ENCODE results near the gene MYL7. TPM values are rescaled to one million over a fixed set of nuclear protein-coding genes. Genes with fewer than 3 reads are reported as not detected.

MYL7 gene
- total RNA-seq, 1 experiment from 2014 or later = not detected

GRCh38 chr7:44136731-44137130 is 4.4 kb downstream of the MYL7 start:
- in situ Hi-C loops (cut with HindIII; ENCODE audit: low pct_unique_long_range_greater_than_20kb, low sequenced_read_pairs) = no loop called here
- Histone ChIP-seq H3K4me1 (ENCODE audit: control insufficient read depth, insufficient read depth, low read length) (peaks cover 7% of the 10 kb centered on the region), H3K36me3 (ENCODE audit: control insufficient read depth, insufficient read depth, low read length) (no peaks in the 10 kb centered on the region), H3K27ac (ENCODE audit: low read length) (no peak overlapping the region), H3K9me3 (ENCODE audit: control insufficient read depth, insufficient read depth, low read depth, low read length) (no peaks in the 10 kb centered on the region), H3K4me3 (ENCODE audit: low read depth in 2 of 2, low read length in 2 of 2) (no peak overlapping the region), H3K27me3 (ENCODE audit: control insufficient read depth, insufficient read depth, low read length) (no peaks in the 10 kb centered on the region)
- CTCF ChIA-PET = no interaction called here
- no peak for TF ChIP-seq POLR2AphosphoS5 (IDR thresholded peaks at IDR 0.05; ENCODE audit: low read depth, low read length)
- DNase-seq (ENCODE audit: low read depth, low spot score) = no peak
- no TSS peak for BruUV-seq (replicated peaks)
- intact Hi-C loops (cut with micrococcal nuclease; ENCODE audit: unreplicated experiment) = no loop called here
- ATAC-seq = no peak
- POLR2A ChIA-PET = interaction anchor here (0.6 kb wide), 1 partner anchor 748 kb away, joined by 3 read pairs; the partner anchor contains the start of gene PURB

- intact Hi-C loops (cut with micrococcal nuclease; ENCODE audit: unreplicated experiment) = loop anchor here (5.0 kb wide), 1 partner anchor 62 kb away; no protein-coding TSS in a partner anchor
- Histone ChIP-seq H3K27ac (ENCODE audit: low read length) (no peak overlapping the region), H3K4me1 (ENCODE audit: control insufficient read depth, insufficient read depth, low read length) (peaks cover 12% of the 10 kb centered on the region), H3K4me3 (ENCODE audit: low read depth in 2 of 2, low read length in 2 of 2) (no peak overlapping the region), H3K9me3 (ENCODE audit: control insufficient read depth, insufficient read depth, low read depth, low read length) (no peaks in the 10 kb centered on the region), H3K36me3 (ENCODE audit: control insufficient read depth, insufficient read depth, low read length) (no peaks in the 10 kb centered on the region), H3K27me3 (ENCODE audit: control insufficient read depth, insufficient read depth, low read length) (no peaks in the 10 kb centered on the region)
- POLR2A ChIA-PET = no interaction called here
- no TSS peak for BruUV-seq (replicated peaks)
- CTCF ChIA-PET = interaction anchor here (0.7 kb wide), 2 partner anchors 32 to 79 kb away, joined by 3 to 5 read pairs; no protein-coding TSS in a partner anchor
- in situ Hi-C loops (cut with HindIII; ENCODE audit: low pct_unique_long_range_greater_than_20kb, low sequenced_read_pairs) = no loop called here
- ATAC-seq (no peak), DNase-seq (ENCODE audit: low read depth, low spot score) (no peak)
- TF ChIP-seq SIN3A (IDR thresholded peaks at IDR 0.05; ENCODE audit: borderline replicate concordance, insufficient read depth, low read depth, low read length) = no peak
- no peak for TF ChIP-seq CTCF (IDR thresholded peaks at IDR 0.05)
- no peak for TF ChIP-seq REST (IDR thresholded peaks at IDR 0.05; ENCODE audit: insufficient read depth in 1 of 2, low read depth in 2 of 2, low read length in 1 of 2)
- no peak for TF ChIP-seq POLR2AphosphoS5 (IDR thresholded peaks at IDR 0.05; ENCODE audit: low read depth, low read length)
- no peak for TF ChIP-seq TCF7L2 (IDR thresholded peaks at IDR 0.05; ENCODE audit: low read depth, low read length)
These were observed 6.0 kb downstream of the MYL7 start for GRCh38 chr7:44134943-44135628.

GRCh38 chr7:44133295-44133694 is 7.8 kb downstream of the MYL7 start:
- Histone ChIP-seq H3K27me3 (ENCODE audit: control insufficient read depth, insufficient read depth, low read length) (no peaks in the 10 kb centered on the region), H3K4me3 (ENCODE audit: low read depth in 2 of 2, low read length in 2 of 2) (no peak overlapping the region), H3K4me1 (ENCODE audit: control insufficient read depth, insufficient read depth, low read length) (peaks cover 12% of the 10 kb centered on the region), H3K9me3 (ENCODE audit: control insufficient read depth, insufficient read depth, low read depth, low read length) (no peaks in the 10 kb centered on the region), H3K27ac (ENCODE audit: low read length) (no peak overlapping the region), H3K36me3 (ENCODE audit: control insufficient read depth, insufficient read depth, low read length) (no peaks in the 10 kb centered on the region)
- BruUV-seq (replicated peaks) = no TSS peak
- ChIA-PET CTCF (no interaction called here), POLR2A (interaction anchor here (0.7 kb wide), 2 partner anchors 13 to 18 kb away, joined by 8 to 10 read pairs; no protein-coding TSS in a partner anchor)
- TF ChIP-seq SIN3A (IDR thresholded peaks at IDR 0.05; ENCODE audit: borderline replicate concordance, insufficient read depth, low read depth, low read length) (no peak), REST (IDR thresholded peaks at IDR 0.05; ENCODE audit: insufficient read depth in 1 of 2, low read depth in 2 of 2, low read length in 1 of 2) (no peak)
- in situ Hi-C loops (cut with HindIII; ENCODE audit: low pct_unique_long_range_greater_than_20kb, low sequenced_read_pairs) (no loop called here), intact Hi-C loops (cut with micrococcal nuclease; ENCODE audit: unreplicated experiment) (loop anchor here (5.0 kb wide), 1 partner anchor 64 kb away; no protein-coding TSS in a partner anchor)
- DNase-seq (ENCODE audit: low read depth, low spot score) (no peak), ATAC-seq (no peak)

Measured in Panc1 (cell line).